Muscle of back (tissue), 11 donors: ENCODE results near the gene NEURL1B. TPM values are rescaled to one million over a fixed set of nuclear protein-coding genes. Genes with fewer than 3 reads are reported as not detected.

Experiments used
- DNase-seq, 3 donors: peaks; one replicate each; pipeline versions ENCODE4 v3.0.0 to v3.0.0-alpha.2; 2013
- polyA plus RNA-seq, 10 donors: library from polyadenylated mRNA; unstranded; fragments of 120-200 nt; gene quantifications; one replicate each; pipeline ENCODE4 v1.2.1, GENCODE V29; 2013; ENCODE audit not compliant: insufficient read length in 10 of 10

The NEURL1B gene
- polyA plus RNA-seq, 10 donors, result 27.5 to 48.7 (median 36.9) TPM

GRCh38 chr5:172633403-172633970, 7.6 kb upstream of the NEURL1B start:
- DNase-seq, result no peak

GRCh38 chr5:172634106-172634899, 6.8 kb upstream of the NEURL1B start:
- no peak for DNase-seq

- no peak for DNase-seq
These were observed 6.0 kb upstream of the NEURL1B start for GRCh38 chr5:172635038-172635437.

- DNase-seq, result no peak
These were observed 4.6 kb upstream of the NEURL1B start for GRCh38 chr5:172636279-172637050.

- no peak for DNase-seq
These were observed 3.9 kb upstream of the NEURL1B start for GRCh38 chr5:172637110-172637580.

GRCh38 chr5:172637740-172638139, 3.3 kb upstream of the NEURL1B start:
- no peak for DNase-seq

- DNase-seq, result no peak
These were observed 2.8 kb upstream of the NEURL1B start for GRCh38 chr5:172638209-172638768.

GRCh38 chr5:172640139-172640538, 924 bp upstream of the NEURL1B start:
- DNase-seq, result no peak

GRCh38 chr5:172641359-172642050, 442 bp downstream of the NEURL1B start:
- DNase-seq, result no peak

- DNase-seq, result peak in 1 of 3 donors; percentile 68
These were observed 967 bp downstream of the NEURL1B start for GRCh38 chr5:172642051-172642409.

- DNase-seq, result peak in 1 of 3 donors; percentile 58
These were observed 1.4 kb downstream of the NEURL1B start for GRCh38 chr5:172642486-172642885.

- peak in 1 of 3 donors; percentile 27 for DNase-seq
These were observed 2.1 kb downstream of the NEURL1B start for GRCh38 chr5:172642926-172643871.

GRCh38 chr5:172644266-172644665, 3.2 kb downstream of the NEURL1B start:
- DNase-seq, result no peak

GRCh38 chr5:172644711-172645110, 3.6 kb downstream of the NEURL1B start:
- DNase-seq, result no peak

GRCh38 chr5:172645271-172646055, 4.4 kb downstream of the NEURL1B start:
- no peak for DNase-seq

GRCh38 chr5:172646716-172647285, 5.7 kb downstream of the NEURL1B start:
- peak in 2 of 3 donors; percentile 31 to 67 for DNase-seq

- DNase-seq, result no peak
These were observed 6.4 kb downstream of the NEURL1B start for GRCh38 chr5:172647352-172648012.

GRCh38 chr5:172648013-172648381, 6.9 kb downstream of the NEURL1B start:
- no peak for DNase-seq

GRCh38 chr5:172648755-172649154, 7.7 kb downstream of the NEURL1B start:
- no peak for DNase-seq
